OCI-LY7 (cell line): ENCODE measurements around the gene LONP1. TPM values are rescaled to one million over a fixed set of nuclear protein-coding genes. Genes with fewer than 3 reads are reported as not detected.
"Not testable (repeated sequence)": the region's sequence is repeated elsewhere in the genome, so short reads cannot be mapped to it uniquely, and the experiment has no call there.

Experiments
- BruUV-seq: library from RNA; stranded (reverse); fragments of 400-500 nt; replicated peaks from 2 replicates; lab custom pipeline; 2021; lab: Mats Ljungman, UMichigan
- CTCF ChIA-PET: fragments of 300-600 bp; sonication (Branson Sonifier 250); formaldehyde crosslinking; loops from one replicate; lab custom pipeline; 2022; ENCODE audit warnings: antibody characterized with exemption; ENCODE audit not compliant: unreplicated experiment; lab: Charles Lee
- POLR2A ChIA-PET: fragments of 300-600 bp; sonication (Branson Sonifier 250); formaldehyde crosslinking; loops from one replicate; lab custom pipeline; 2022; ENCODE audit warnings: antibody characterized with exemption; lab: Charles Lee
- DNase-seq: peaks from one replicate; pipeline ENCODE4 v3.0.0-alpha.2; 2015; ENCODE audit warnings: low spot score
- H2AFZ ChIP-seq: fragments of 200-600 bp; sonication (generic), shearing (Covaris generic); 2 replicates; pipeline ENCODE4 v1.6.1; 2014; ENCODE audit warnings: mild to moderate bottlenecking, antibody characterized with exemption, low read length, moderate library complexity
- H3K27ac ChIP-seq: fragments of 200-600 bp; sonication (generic); 2 replicates; pipeline ENCODE4 v1.5.1; 2014; ENCODE audit warnings: mixed run types, low read depth, mild to moderate bottlenecking, moderate library complexity, low read length, inconsistent platforms; ENCODE audit not compliant: poor library complexity, severe bottlenecking
- H3K36me3 ChIP-seq: fragments of 200-600 bp; sonication (generic); 2 replicates; pipeline ENCODE4 v1.6.1; 2014; ENCODE audit warnings: mild to moderate bottlenecking, antibody characterized with exemption, low read length, moderate library complexity, mixed read lengths; ENCODE audit not compliant: insufficient read depth
- H3K4me1 ChIP-seq: fragments of 200-600 bp; sonication (generic); 2 replicates; pipeline ENCODE4 v1.5.1; 2014; ENCODE audit warnings: mild to moderate bottlenecking, low read length; ENCODE audit not compliant: insufficient read depth, poor library complexity, severe bottlenecking
- H3K4me2 ChIP-seq: fragments of 200-600 bp; sonication (generic); 2 replicates; pipeline ENCODE4 v1.6.1; 2014; ENCODE audit warnings: mild to moderate bottlenecking, low read length
- H3K4me3 ChIP-seq: fragments of 200-600 bp; sonication (generic); 2 replicates; pipeline ENCODE4 v1.5.1; 2014; ENCODE audit warnings: mild to moderate bottlenecking, low read depth, low read length; ENCODE audit not compliant: poor library complexity, severe bottlenecking
- H3K79me2 ChIP-seq: fragments of 200-600 bp; sonication (generic); 2 replicates; pipeline ENCODE4 v1.6.1; 2016; ENCODE audit warnings: low read depth, mild to moderate bottlenecking, low read length, moderate library complexity, mixed read lengths; ENCODE audit not compliant: insufficient read depth
- H3K9me2 ChIP-seq: fragments of 200-600 bp; sonication (generic); 2 replicates; pipeline ENCODE4 v1.6.1; 2016; ENCODE audit warnings: mild to moderate bottlenecking, low read length, mixed read lengths; ENCODE audit not compliant: insufficient read depth
- H3K9me3 ChIP-seq: fragments of 200-600 bp; sonication (generic); 2 replicates; pipeline ENCODE4 v1.6.1; 2014; ENCODE audit warnings: mild to moderate bottlenecking, mixed run types, low read length, mixed read lengths
- H4K20me1 ChIP-seq: fragments of 200-600 bp; sonication (generic); 2 replicates; pipeline ENCODE4 v1.6.1; 2014; ENCODE audit warnings: mild to moderate bottlenecking, antibody characterized with exemption, low read length, moderate library complexity, mixed read lengths; ENCODE audit not compliant: insufficient read depth
- EZH2phosphoT487 ChIP-seq: fragments of 200-600 bp; sonication (generic); IDR thresholded peaks from 2 replicates; pipeline ENCODE4 v1.6.1; 2018; ENCODE audit warnings: low read depth, borderline replicate concordance, mild to moderate bottlenecking, mixed run types, antibody characterized with exemption, low read length, moderate library complexity, mixed read lengths
- intact Hi-C: fragments of 100-400 bp; cut with micrococcal nuclease; formaldehyde crosslinking; loops from one replicate; pipeline ENCODE4 v1.10.0; 2022; ENCODE audit not compliant: unreplicated experiment
- total RNA-seq, 2 experiments: library from RNA; depleted of rRNA in 1 of 2; stranded (reverse); fragments of >200 nt in 1 of 2; shearing (Covaris generic) in 1 of 2; gene quantifications; 2 replicates each; pipeline ENCODE4 v1.2.3, GENCODE V29; 2014 to 2022
- TF ChIP-seq, protein P1 (sequence below): fragments of 200-600 bp; sonication (generic); conservative IDR thresholded peaks from 2 replicates; pipeline ENCODE4 v1.5.1; 2014; ENCODE audit warnings: mild to moderate bottlenecking, antibody characterized with exemption, low read length, moderate library complexity, mixed read lengths

LONP1 gene
- total RNA-seq, 2 experiments from 2014 or later, result 170 to 280 TPM

DNA sequence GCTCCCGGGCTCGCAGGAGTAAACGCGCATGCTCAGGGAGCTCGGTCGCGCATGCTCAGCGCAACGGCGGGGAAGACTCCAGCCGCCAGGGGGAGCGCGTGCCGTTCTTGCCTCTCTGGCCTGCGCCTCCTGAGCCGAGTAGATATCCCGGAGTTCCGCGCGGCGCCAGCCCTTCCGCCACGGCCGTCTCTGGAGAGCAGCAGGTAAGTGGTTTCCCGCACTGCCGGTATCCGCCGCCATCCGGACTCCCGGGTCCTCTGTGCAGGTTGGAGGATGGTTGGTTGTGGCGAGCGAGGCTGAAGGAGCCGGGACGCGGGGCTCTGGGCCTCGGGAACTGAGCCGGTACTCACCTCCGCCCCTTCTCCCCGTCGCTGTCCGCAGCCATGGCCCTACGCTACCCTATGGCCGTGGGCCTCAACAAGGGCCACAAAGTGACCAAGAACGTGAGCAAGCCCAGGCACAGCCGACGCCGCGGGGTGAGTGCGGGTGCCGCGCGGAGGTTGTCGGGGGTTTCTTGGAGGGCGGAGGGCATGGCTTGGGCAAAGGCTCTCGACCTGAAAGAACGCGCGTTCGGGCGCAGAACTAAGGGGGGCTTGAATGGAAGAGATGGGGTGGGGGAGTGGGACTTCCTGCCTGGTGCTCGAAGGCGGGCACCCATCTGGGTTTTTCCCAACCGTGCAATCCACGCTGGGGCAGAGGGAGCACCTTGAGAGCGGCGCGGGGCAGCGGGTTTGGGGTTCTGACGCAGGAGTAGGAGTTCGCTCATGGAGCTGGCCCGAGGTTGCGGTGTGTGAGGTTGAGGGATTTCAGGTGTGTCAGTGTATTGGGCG, 29.6 kb downstream of the LONP1 start, which contains the start of gene RPL36:
Gene RPL36 (plus strand): TSS at position 171 of the 830 bp plus-strand sequence. CDS start 213 bp downstream, at position 384.
- peak within 1 kb of the TSS; percentile 73 for H3K27ac ChIP-seq
- BruUV-seq, result no TSS peak
- peak within 1 kb of the TSS; percentile 88 for H3K4me3 ChIP-seq
- peak within 1 kb of the TSS; percentile 83 for H3K4me2 ChIP-seq
- CTCF ChIA-PET, result no interaction called here
- no peak within 1 kb of the TSS for H2AFZ ChIP-seq
- 0 out of 2 replicates have a peak, but pooled peaks cover 6% of the 10 kb centered on the region for H4K20me1 ChIP-seq
- H3K79me2 ChIP-seq, result peaks cover 37% of the 10 kb centered on the region
- peak; percentile 97 for DNase-seq
- POLR2A ChIA-PET, result interaction anchor here (1.0 to 1.5 kb wide), 3 partner anchors 15 to 68 kb away, joined by 4 to 6 read pairs (median 4); partner anchors contain the start of gene SAFB2
- intact Hi-C loops, result loop anchor here (2.0 kb wide), 2 partner anchors 68 to 100 kb away; partner anchors contain the start of genes DUS3L, SAFB and SAFB2
- H3K36me3 ChIP-seq, result peaks cover 52% of the 10 kb centered on the region
- no peaks in the 10 kb centered on the region for H3K9me2 ChIP-seq
- H3K9me3 ChIP-seq, result no peaks in the 10 kb centered on the region
- peaks cover 18% of the 10 kb centered on the region for H3K4me1 ChIP-seq
- no peak for TF ChIP-seq EZH2phosphoT487
- TF ChIP-seq, protein P1, sequence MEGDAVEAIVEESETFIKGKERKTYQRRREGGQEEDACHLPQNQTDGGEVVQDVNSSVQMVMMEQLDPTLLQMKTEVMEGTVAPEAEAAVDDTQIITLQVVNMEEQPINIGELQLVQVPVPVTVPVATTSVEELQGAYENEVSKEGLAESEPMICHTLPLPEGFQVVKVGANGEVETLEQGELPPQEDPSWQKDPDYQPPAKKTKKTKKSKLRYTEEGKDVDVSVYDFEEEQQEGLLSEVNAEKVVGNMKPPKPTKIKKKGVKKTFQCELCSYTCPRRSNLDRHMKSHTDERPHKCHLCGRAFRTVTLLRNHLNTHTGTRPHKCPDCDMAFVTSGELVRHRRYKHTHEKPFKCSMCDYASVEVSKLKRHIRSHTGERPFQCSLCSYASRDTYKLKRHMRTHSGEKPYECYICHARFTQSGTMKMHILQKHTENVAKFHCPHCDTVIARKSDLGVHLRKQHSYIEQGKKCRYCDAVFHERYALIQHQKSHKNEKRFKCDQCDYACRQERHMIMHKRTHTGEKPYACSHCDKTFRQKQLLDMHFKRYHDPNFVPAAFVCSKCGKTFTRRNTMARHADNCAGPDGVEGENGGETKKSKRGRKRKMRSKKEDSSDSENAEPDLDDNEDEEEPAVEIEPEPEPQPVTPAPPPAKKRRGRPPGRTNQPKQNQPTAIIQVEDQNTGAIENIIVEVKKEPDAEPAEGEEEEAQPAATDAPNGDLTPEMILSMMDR, result peak; percentile 85

DNA sequence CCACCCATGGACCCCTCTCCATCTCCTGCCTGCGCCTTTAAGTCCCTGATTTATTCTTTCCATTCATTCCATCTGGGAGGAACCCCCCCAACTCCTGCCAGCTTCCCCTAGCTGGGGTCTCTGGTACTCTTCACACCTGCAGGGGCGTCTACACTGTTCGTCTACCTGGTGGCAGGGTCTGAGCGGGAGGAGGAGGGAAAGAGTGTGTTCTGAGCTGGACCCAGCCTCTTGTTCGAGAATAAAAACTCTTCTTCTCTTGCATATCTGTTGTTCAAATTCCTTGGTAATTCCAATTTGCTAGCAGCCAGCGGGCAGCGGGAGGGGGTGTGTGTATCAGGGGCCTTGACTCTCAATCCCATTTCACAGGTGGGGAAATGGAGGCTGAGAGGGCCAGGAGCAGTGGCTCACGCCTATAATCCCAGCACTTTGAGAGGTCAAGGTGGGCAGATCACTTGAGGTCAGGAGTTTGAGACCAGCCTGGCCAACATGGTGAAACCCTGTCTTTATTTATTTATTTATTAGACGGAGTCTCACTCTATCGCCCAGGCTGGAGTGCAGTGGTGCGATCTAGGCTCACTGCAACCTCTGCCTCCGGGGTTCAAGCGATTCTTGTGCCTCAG, 31.6 kb downstream of the LONP1 start:
- H3K4me3 ChIP-seq, H3K27ac ChIP-seq, intact Hi-C loops, POLR2A ChIA-PET, BruUV-seq, H2AFZ ChIP-seq, H4K20me1 ChIP-seq, H3K9me3 ChIP-seq, DNase-seq, H3K9me2 ChIP-seq, H3K4me2 ChIP-seq, CTCF ChIA-PET: not testable (repeated sequence)
- peaks cover 33% of the 10 kb centered on the region for H3K79me2 ChIP-seq
- H3K36me3 ChIP-seq, result peaks cover 32% of the 10 kb centered on the region
- peaks cover 18% of the 10 kb centered on the region for H3K4me1 ChIP-seq
